ENCODE results near the gene TBCD. TPM values are rescaled to one million over a fixed set of nuclear protein-coding genes. Genes with fewer than 3 reads are reported as not detected.

TBCD gene
- total RNA-seq, 2 experiments from 2014 or later = 87.8 to 145 TPM

- CTCF ChIA-PET (ENCODE audit: unreplicated experiment) = no interaction called here
- H3K9me3 ChIP-seq (ENCODE audit: low read length) = 0 out of 2 replicates have a peak, but pooled peaks cover 6% of the 10 kb centered on the region
These were observed 187.2 kb downstream of the TBCD start for GRCh38 chr17:82938873-82939620.

GRCh38 chr17:82939621-82940135 lies 187.8 kb downstream of the TBCD start:
- Histone ChIP-seq H4K20me1 (ENCODE audit: insufficient read depth, low read length) (no peaks in the 10 kb centered on the region), H3K4me3 (ENCODE audit: low read depth, low read length, poor library complexity, severe bottlenecking) (no peak overlapping the region), H3K9me3 (ENCODE audit: low read length) (peaks cover 12% of the 10 kb centered on the region), H3K9me2 (ENCODE audit: insufficient read depth, low read length) (no peaks in the 10 kb centered on the region), H3K4me1 (ENCODE audit: insufficient read depth, low read length, poor library complexity, severe bottlenecking) (no peaks in the 10 kb centered on the region), H3K4me2 (ENCODE audit: low read length) (no peak overlapping the region), H3K27ac (ENCODE audit: low read depth, low read length, poor library complexity, severe bottlenecking) (no peak overlapping the region), H3K36me3 (ENCODE audit: insufficient read depth, low read length) (peaks cover 79% of the 10 kb centered on the region), H2AFZ (ENCODE audit: low read length) (no peak overlapping the region), H3K79me2 (ENCODE audit: insufficient read depth, low read depth, low read length) (no peaks in the 10 kb centered on the region)
- CTCF ChIA-PET (ENCODE audit: unreplicated experiment) = no interaction called here
- intact Hi-C loops (cut with micrococcal nuclease; ENCODE audit: unreplicated experiment) = no loop called here
- BruUV-seq (replicated peaks) = no TSS peak
- POLR2A ChIA-PET = no interaction called here
- TF ChIP-seq CTCF (conservative IDR thresholded peaks at IDR 0.05; ENCODE audit: low read length) = no peak
- DNase-seq (ENCODE audit: low spot score) = no peak

More at GRCh38 chr17:82938873-82939620, 187.2 kb downstream of the TBCD start:
- no peak for DNase-seq (ENCODE audit: low spot score)
- Histone ChIP-seq H3K4me2 (ENCODE audit: low read length) (no peak overlapping the region), H3K4me1 (ENCODE audit: insufficient read depth, low read length, poor library complexity, severe bottlenecking) (no peaks in the 10 kb centered on the region), H4K20me1 (ENCODE audit: insufficient read depth, low read length) (no peaks in the 10 kb centered on the region), H3K36me3 (ENCODE audit: insufficient read depth, low read length) (peaks cover 79% of the 10 kb centered on the region), H3K79me2 (ENCODE audit: insufficient read depth, low read depth, low read length) (no peaks in the 10 kb centered on the region), H3K4me3 (ENCODE audit: low read depth, low read length, poor library complexity, severe bottlenecking) (no peak overlapping the region), H3K9me2 (ENCODE audit: insufficient read depth, low read length) (no peaks in the 10 kb centered on the region), H3K27ac (ENCODE audit: low read depth, low read length, poor library complexity, severe bottlenecking) (no peak overlapping the region), H2AFZ (ENCODE audit: low read length) (no peak overlapping the region)
- POLR2A ChIA-PET = no interaction called here
- TF ChIP-seq EZH2phosphoT487 (IDR thresholded peaks at IDR 0.05; ENCODE audit: borderline replicate concordance, low read depth, low read length) (no peak), CTCF (conservative IDR thresholded peaks at IDR 0.05; ENCODE audit: low read length) (no peak)
- no TSS peak for BruUV-seq (replicated peaks)
- intact Hi-C loops (cut with micrococcal nuclease; ENCODE audit: unreplicated experiment) = no loop called here

Measured in OCI-LY7 (cell line).